GM12878 (cell line): ENCODE results near the gene MACROD2. TPM values are rescaled to one million over a fixed set of nuclear protein-coding genes. Genes with fewer than 3 reads are reported as not detected.

Experiments used
- ATAC-seq: fragments of 200-7000 bp; cut with Tn5 transposase; 3 replicates; pipeline ENCODE4 v1.9.1; 2020; ENCODE audit warnings: mild to moderate bottlenecking, moderate library complexity
- BruUV-seq: library from RNA; stranded (reverse); fragments of 400-500 nt; replicated peaks from 2 replicates; lab custom pipeline; 2021; lab: Mats Ljungman, UMichigan
- CTCF ChIA-PET: fragments of 300-600 bp; sonication (Branson Sonifier 250); formaldehyde crosslinking; extraction: SDS; loops from one replicate; lab custom pipeline; 2021; ENCODE audit warnings: inconsistent platforms; lab: Yijun Ruan, JAX
- POLR2A ChIA-PET: fragments of 350-600 bp; formaldehyde crosslinking; extraction: SDS; loops from one replicate; lab custom pipeline; 2021; ENCODE audit warnings: inconsistent platforms; lab: Charles Lee
- RAD21 ChIA-PET: fragments of 300-600 bp; sonication (Branson Sonifier 250); formaldehyde crosslinking; loops from one replicate; lab custom pipeline; 2023; ENCODE audit warnings: antibody characterized with exemption; ENCODE audit not compliant: unreplicated experiment; lab: Charles Lee
- SMC1A ChIA-PET: fragments of 300-600 bp; sonication (Branson Sonifier 250); formaldehyde crosslinking; loops from one replicate; lab custom pipeline; 2023; ENCODE audit not compliant: unreplicated experiment, uncharacterized antibody; lab: Charles Lee
- DNase-seq: peaks from one replicate; pipeline ENCODE4 v3.0.0-alpha.2; 2011; ENCODE audit warnings: low read depth, low spot score
- FAIRE-seq: peaks from 3 replicates; lab custom pipeline; 2011; peaks lifted over from hg19 to GRCh38; lab: Jason Lieb, UNC
- H2AFZ ChIP-seq: 2 replicates; pipeline ENCODE4 v1.6.0; 2011; ENCODE audit warnings: low read depth, low read length, control low read depth; ENCODE audit not compliant: control insufficient read depth
- H3K27ac ChIP-seq: 2 replicates; pipeline ENCODE4 v1.5.1; 2011; ENCODE audit warnings: control low read depth; ENCODE audit not compliant: control insufficient read depth, insufficient read depth
- H3K27me3 ChIP-seq, 2 experiments: replicated peaks in 1 of 2; 2 replicates each; pipeline versions ENCODE4 v1.6.0 to v1.6.1; 2011; ENCODE audit warnings: low read length in 1 of 2; ENCODE audit not compliant: control insufficient read depth in 2 of 2, insufficient read depth in 2 of 2
- H3K36me3 ChIP-seq, 2 experiments: 2 replicates each; pipeline ENCODE4 v1.5.1; 2011; ENCODE audit warnings: low read length in 1 of 2; ENCODE audit not compliant: control insufficient read depth in 2 of 2, insufficient read depth in 2 of 2
- H3K4me1 ChIP-seq: 2 replicates; pipeline ENCODE4 v1.6.1; 2011; ENCODE audit warnings: mild to moderate bottlenecking, low read length, moderate library complexity, mixed read lengths; ENCODE audit not compliant: control insufficient read depth, insufficient read depth
- H3K4me2 ChIP-seq: 2 replicates; pipeline ENCODE4 v1.6.0; 2011; ENCODE audit warnings: control low read depth; ENCODE audit not compliant: control insufficient read depth, insufficient read depth
- H3K4me3 ChIP-seq: fragments of 200-600 bp; sonication (generic); 2 replicates; pipeline ENCODE4 v1.5.1; 2016
- H3K79me2 ChIP-seq: 2 replicates; pipeline ENCODE4 v1.6.0; 2011; ENCODE audit warnings: low read length; ENCODE audit not compliant: control insufficient read depth, insufficient read depth
- H3K9ac ChIP-seq: 2 replicates; pipeline ENCODE4 v1.8.0; 2011; ENCODE audit warnings: low read length, control low read depth, mixed read lengths; ENCODE audit not compliant: control insufficient read depth, insufficient read depth
- H3K9me3 ChIP-seq: replicated peaks from 3 replicates; pipeline ENCODE4 v1.5.1; 2011; ENCODE audit warnings: mild to moderate bottlenecking, low read length; ENCODE audit not compliant: control insufficient read depth, insufficient read depth
- H4K20me1 ChIP-seq: 2 replicates; pipeline ENCODE4 v1.6.0; 2011; ENCODE audit not compliant: control insufficient read depth, insufficient read depth
- ATF7 ChIP-seq: fragments of 450-650 bp; IDR thresholded peaks from 2 replicates; pipeline ENCODE4 v1.6.1; 2016; ENCODE audit warnings: low read depth, mild to moderate bottlenecking
- CHD1 ChIP-seq: IDR thresholded peaks from 2 replicates; pipeline ENCODE4 v1.6.1; 2012; ENCODE audit warnings: low read depth, low read length, improper control_type of control experiment
- HDAC6 ChIP-seq: fragments of 200-600 bp; sonication (generic); IDR thresholded peaks from one replicate; pipeline ENCODE4 v1.8.0; 2017; ENCODE audit warnings: antibody characterized with exemption; ENCODE audit not compliant: unreplicated experiment
- NR2C1 ChIP-seq: fragments of 450-650 bp; IDR thresholded peaks from 2 replicates; pipeline ENCODE4 v1.6.1; 2017; ENCODE audit warnings: antibody characterized with exemption, mild to moderate bottlenecking, moderate library complexity
- PML ChIP-seq: IDR thresholded peaks from 2 replicates; pipeline ENCODE4 v1.6.1; 2012; ENCODE audit warnings: low read length, inconsistent platforms
- SMC3 ChIP-seq: IDR thresholded peaks from 2 replicates; pipeline ENCODE4 v1.6.1; 2011; ENCODE audit warnings: low read length, improper control_type of control experiment, borderline replicate concordance
- WGBS: methylation state at CpG from one replicate; pipeline ENCODE4 v1.1.6; 2016; ENCODE audit warnings: low lambda C conversion rate; ENCODE audit not compliant: insufficient replicate concordance, insufficient coverage; ENCODE audit errors: missing lambda C conversion rate; 5-methylcytosine and 5-hydroxymethylcytosine counted together
- in situ Hi-C: fragments of 300-500 bp; cut with MboI; formaldehyde crosslinking; loops from 9 replicates; pipeline ENCODE4 v1.14.3; 2018; ENCODE audit warnings: mixed read lengths
- intact Hi-C: fragments of 100-400 bp; cut with micrococcal nuclease; formaldehyde crosslinking; loops from one replicate; pipeline ENCODE4 v1.14.2; 2022; ENCODE audit not compliant: unreplicated experiment
- polyA plus RNA-seq, 11 experiments: library from polyadenylated mRNA; depleted of rRNA in 4 of 11; unstranded in 6 of 11; stranded (reverse) in 5 of 11; fragments of >200 nt; fragmentation: Nextera tagmentation in 4 of 11; fragmentation: Illumina TruSeq in 1 of 11; extraction: Ambion mirVana in 4 of 11; extraction: Trizol in 1 of 11; gene quantifications; 1 replicate in 1 of 11; 2 replicates in 10 of 11; pipeline versions ENCODE4 v1.2.1 to v1.2.3, GENCODE V29; 2011 to 2016; ENCODE audit warnings: inconsistent platforms in 2 of 11, missing spikeins in 2 of 11, low read depth in 1 of 11
- total RNA-seq, 4 experiments: library from RNA; depleted of rRNA in 3 of 4; stranded (reverse); fragments of >200 nt in 3 of 4; fragmentation: Illumina TruSeq in 1 of 4; extraction: Trizol in 1 of 4; gene quantifications; 2 replicates each; pipeline versions ENCODE4 v1.2.1 to v1.2.3, GENCODE V29; 2013 to 2021
- TF ChIP-seq, protein P1 (sequence below): fragments of 450-650 bp; formaldehyde crosslinking; IDR thresholded peaks from 2 replicates; pipeline ENCODE4 v1.4.0; 2020; ENCODE audit warnings: mild to moderate bottlenecking, moderate library complexity

Gene MACROD2
- total and polyA plus RNA-seq, 10 of the 15 experiments (the other 5 are each of a cell fraction or from before 2014, with no cell fraction given), result 1.1 to 21.5 (median 2.2) TPM

DNA sequence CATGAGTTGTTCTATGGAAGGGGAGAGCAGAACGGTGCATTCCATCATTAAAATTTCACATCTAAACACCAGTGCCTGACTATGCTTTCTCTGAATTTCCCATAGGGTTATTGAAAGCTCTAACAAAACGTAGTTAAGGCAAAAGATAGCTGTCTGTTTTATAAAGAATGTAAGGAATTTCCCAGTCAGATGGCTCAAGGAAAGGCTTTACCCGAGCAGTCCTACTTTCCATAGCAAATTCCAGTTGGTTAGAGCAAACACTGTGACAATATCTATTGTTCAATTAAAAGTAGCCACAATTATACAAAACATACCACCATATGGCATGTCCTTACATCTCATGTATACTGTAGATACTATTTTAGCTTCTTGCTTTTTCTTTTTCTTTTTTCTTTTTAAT, 1401.6 kb downstream of the MACROD2 start (continued):
- TF ChIP-seq, protein P1, sequence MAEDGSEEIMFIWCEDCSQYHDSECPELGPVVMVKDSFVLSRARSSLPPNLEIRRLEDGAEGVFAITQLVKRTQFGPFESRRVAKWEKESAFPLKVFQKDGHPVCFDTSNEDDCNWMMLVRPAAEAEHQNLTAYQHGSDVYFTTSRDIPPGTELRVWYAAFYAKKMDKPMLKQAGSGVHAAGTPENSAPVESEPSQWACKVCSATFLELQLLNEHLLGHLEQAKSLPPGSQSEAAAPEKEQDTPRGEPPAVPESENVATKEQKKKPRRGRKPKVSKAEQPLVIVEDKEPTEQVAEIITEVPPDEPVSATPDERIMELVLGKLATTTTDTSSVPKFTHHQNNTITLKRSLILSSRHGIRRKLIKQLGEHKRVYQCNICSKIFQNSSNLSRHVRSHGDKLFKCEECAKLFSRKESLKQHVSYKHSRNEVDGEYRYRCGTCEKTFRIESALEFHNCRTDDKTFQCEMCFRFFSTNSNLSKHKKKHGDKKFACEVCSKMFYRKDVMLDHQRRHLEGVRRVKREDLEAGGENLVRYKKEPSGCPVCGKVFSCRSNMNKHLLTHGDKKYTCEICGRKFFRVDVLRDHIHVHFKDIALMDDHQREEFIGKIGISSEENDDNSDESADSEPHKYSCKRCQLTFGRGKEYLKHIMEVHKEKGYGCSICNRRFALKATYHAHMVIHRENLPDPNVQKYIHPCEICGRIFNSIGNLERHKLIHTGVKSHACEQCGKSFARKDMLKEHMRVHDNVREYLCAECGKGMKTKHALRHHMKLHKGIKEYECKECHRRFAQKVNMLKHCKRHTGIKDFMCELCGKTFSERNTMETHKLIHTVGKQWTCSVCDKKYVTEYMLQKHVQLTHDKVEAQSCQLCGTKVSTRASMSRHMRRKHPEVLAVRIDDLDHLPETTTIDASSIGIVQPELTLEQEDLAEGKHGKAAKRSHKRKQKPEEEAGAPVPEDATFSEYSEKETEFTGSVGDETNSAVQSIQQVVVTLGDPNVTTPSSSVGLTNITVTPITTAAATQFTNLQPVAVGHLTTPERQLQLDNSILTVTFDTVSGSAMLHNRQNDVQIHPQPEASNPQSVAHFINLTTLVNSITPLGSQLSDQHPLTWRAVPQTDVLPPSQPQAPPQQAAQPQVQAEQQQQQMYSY (CRISPR knock-in tag), result no peak
- no peak for TF ChIP-seq HDAC6

DNA sequence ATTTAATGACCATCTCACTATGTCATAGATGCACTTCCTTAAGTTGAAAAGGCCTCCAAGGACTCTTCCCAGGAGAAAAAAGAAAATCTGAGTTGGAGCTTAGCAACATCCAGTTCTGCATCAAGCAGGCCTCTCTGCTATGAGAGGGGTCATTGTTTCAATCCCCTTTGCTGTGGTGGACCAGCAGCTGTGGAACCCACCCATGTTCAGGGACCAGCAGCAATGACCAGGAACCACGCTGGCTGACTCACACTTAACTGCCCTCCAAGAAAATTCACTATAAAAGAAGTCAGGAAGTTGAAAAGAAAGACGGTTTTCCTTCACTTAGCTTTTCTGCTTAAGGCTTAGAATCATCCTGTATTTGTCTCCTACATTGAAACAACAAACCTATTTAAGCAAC, 1404.5 kb downstream of the MACROD2 start:
- ChIA-PET POLR2A (no interaction called here), SMC1A (no interaction called here), CTCF (no interaction called here), RAD21 (no interaction called here)
- no peak overlapping the region for H3K4me2 ChIP-seq
- ATAC-seq (no peak), FAIRE-seq (no peak), DNase-seq (no peak)
- no peaks in the 10 kb centered on the region for H3K9me3 ChIP-seq
- no peak overlapping the region for H3K4me3 ChIP-seq
- H2AFZ ChIP-seq, result no peak overlapping the region
- BruUV-seq, result no TSS peak
- in situ Hi-C loops, result no loop called here
- no peaks in the 10 kb centered on the region for H3K36me3 ChIP-seq
- no peaks in the 10 kb centered on the region for H4K20me1 ChIP-seq
- intact Hi-C loops, result no loop called here
- H3K4me1 ChIP-seq, result no peaks in the 10 kb centered on the region
- H3K27ac ChIP-seq, result no peak overlapping the region
- 5% methylated on average over 2 of the region's 2 CpGs for WGBS
- no peaks in the 10 kb centered on the region for H3K27me3 ChIP-seq
- TF ChIP-seq NR2C1 (no peak), PML (no peak), ATF7 (no peak), CHD1 (no peak), SMC3 (no peak)
- TF ChIP-seq, protein P1 (CRISPR knock-in tag), result no peak
- no peaks in the 10 kb centered on the region for H3K79me2 ChIP-seq
- no peak overlapping the region for H3K9ac ChIP-seq
